Ovary (tissue), 3 donors: ENCODE measurements around the gene CRELD2.

Experiments used
- CTCF ChIP-seq, 3 donors: fragments of 450-650 bp in 2 of 3; fragments of 200-600 bp in 1 of 3; IDR thresholded peaks; one replicate each; pipeline versions ENCODE4 v1.5.1 to v1.8.0; 2016 to 2022; ENCODE audit warnings: antibody characterized with exemption in 3 of 3, mild to moderate bottlenecking in 1 of 3
- EP300 ChIP-seq: sonication (generic); formaldehyde crosslinking; IDR thresholded peaks from one replicate; pipeline ENCODE4 v1.6.1; 2017; ENCODE audit warnings: antibody characterized with exemption
- donor health status: DM: no; HTN: no; CAD: no.

- TF ChIP-seq CTCF (IDR thresholded peaks at IDR 0.05) (no peak), EP300 (no peak)
Measured at GRCh38 chr22:49953680-49954344, 35.4 kb downstream of the CRELD2 start.
